Endothelial cell of umbilical vein (primary cell): ENCODE results near the gene OTOS. TPM values are rescaled to one million over a fixed set of nuclear protein-coding genes. Genes with fewer than 3 reads are reported as not detected.

Experiments used
- BruUV-seq: library from RNA; stranded (reverse); fragments of 400-500 nt; replicated peaks from 2 replicates; lab custom pipeline; 2021; lab: Mats Ljungman, UMichigan
- CTCF ChIA-PET: fragments of 300-600, 350-600 bp; sonication (Branson Sonifier 250); formaldehyde crosslinking; loops from one replicate; lab custom pipeline; 2021; ENCODE audit warnings: antibody characterized with exemption, inconsistent platforms; lab: Charles Lee
- POLR2A ChIA-PET: fragments of 300-600, 350-600 bp; sonication (Branson Sonifier 250); formaldehyde crosslinking; loops from one replicate; lab custom pipeline; 2021; ENCODE audit warnings: antibody characterized with exemption, inconsistent platforms; lab: Charles Lee
- DNase-seq: peaks from one replicate; pipeline ENCODE4 v3.0.0-alpha.2; 2011; ENCODE audit warnings: low read depth, low spot score
- FAIRE-seq: peaks from 2 replicates; lab custom pipeline; 2011; peaks lifted over from hg19 to GRCh38; lab: Jason Lieb, UNC
- H2AFZ ChIP-seq: 2 replicates; pipeline ENCODE4 v1.6.0; 2012; ENCODE audit warnings: low read depth, low read length, control low read depth, inconsistent platforms
- H3K27ac ChIP-seq: 2 replicates; pipeline ENCODE4 v1.5.1; 2011; ENCODE audit warnings: low read depth, mild to moderate bottlenecking, control low read depth, low read length, moderate library complexity; ENCODE audit not compliant: insufficient read depth
- H3K27me3 ChIP-seq, 2 experiments: 2 replicates each; pipeline versions ENCODE4 v1.6.0 to v1.6.1; 2011; ENCODE audit warnings: low read length in 2 of 2, mixed read lengths in 1 of 2; ENCODE audit not compliant: control insufficient read depth in 2 of 2, insufficient read depth in 2 of 2
- H3K36me3 ChIP-seq, 2 experiments: 2 replicates in 1 of 2; 3 replicates in 1 of 2; pipeline ENCODE4 v1.5.1; 2011; ENCODE audit warnings: low read length in 2 of 2, mild to moderate bottlenecking in 1 of 2, moderate library complexity in 1 of 2; ENCODE audit not compliant: control insufficient read depth in 2 of 2, insufficient read depth in 2 of 2; ENCODE audit errors: extremely low read depth in 1 of 2
- H3K4me1 ChIP-seq: 3 replicates; pipeline ENCODE4 v1.5.1; 2011; ENCODE audit warnings: mild to moderate bottlenecking, low read length; ENCODE audit not compliant: control insufficient read depth, insufficient read depth; ENCODE audit errors: extremely low read depth
- H3K4me2 ChIP-seq: 2 replicates; pipeline ENCODE4 v1.6.1; 2011; ENCODE audit warnings: low read length, control low read depth, mixed read lengths; ENCODE audit not compliant: insufficient read depth
- H3K4me3 ChIP-seq, 3 experiments: fragments of 200-600 bp in 1 of 3; sonication (generic), shearing (Covaris generic) in 1 of 3; replicated peaks in 1 of 3; 2 replicates each; pipeline ENCODE4 v1.5.1; 2011 to 2016; ENCODE audit warnings: control low read depth in 3 of 3, low read length in 3 of 3, mild to moderate bottlenecking in 2 of 3, inconsistent platforms in 1 of 3, low read depth in 1 of 3, moderate library complexity in 1 of 3; ENCODE audit not compliant: insufficient read depth in 1 of 3
- H3K79me2 ChIP-seq: 2 replicates; pipeline ENCODE4 v1.6.0; 2012; ENCODE audit warnings: low read length, inconsistent platforms; ENCODE audit not compliant: control insufficient read depth, insufficient read depth
- H3K9ac ChIP-seq: replicated peaks from 2 replicates; pipeline ENCODE3; 2011; ENCODE audit warnings: low read length, control low read depth; ENCODE audit not compliant: insufficient read depth; ENCODE audit errors: extremely low read depth
- H3K9me1 ChIP-seq: replicated peaks from 3 replicates; pipeline ENCODE4 v1.6.0; 2011; ENCODE audit warnings: mild to moderate bottlenecking, low read length; ENCODE audit not compliant: control insufficient read depth, insufficient read depth; ENCODE audit errors: extremely low read depth
- H3K9me3 ChIP-seq: replicated peaks from 2 replicates; pipeline ENCODE4 v1.5.1; 2012; ENCODE audit warnings: low read length, inconsistent platforms; ENCODE audit not compliant: control insufficient read depth, insufficient read depth
- H4K20me1 ChIP-seq: replicated peaks from 2 replicates; pipeline ENCODE3; 2011; ENCODE audit warnings: mild to moderate bottlenecking, low read length; ENCODE audit not compliant: control insufficient read depth, insufficient read depth; ENCODE audit errors: extremely low read depth
- GATA2 ChIP-seq: IDR thresholded peaks from 2 replicates; pipeline ENCODE4 v1.7.0; 2011; ENCODE audit warnings: low read depth, mild to moderate bottlenecking, moderate library complexity, mixed read lengths, low read length; ENCODE audit not compliant: insufficient read length, insufficient read depth
- JUN ChIP-seq: IDR thresholded peaks from 2 replicates; pipeline ENCODE4 v1.6.1; 2011; ENCODE audit warnings: borderline replicate concordance, low read depth; ENCODE audit not compliant: insufficient read length, insufficient read depth
- MYC ChIP-seq: IDR thresholded peaks from one replicate; pipeline ENCODE4 v1.6.1; 2011; ENCODE audit warnings: mild to moderate bottlenecking, low read depth, low read length
- POLR2A ChIP-seq: IDR thresholded peaks from 2 replicates; pipeline ENCODE4 v1.6.1; 2012; ENCODE audit warnings: low read depth, mild to moderate bottlenecking, control low read depth, low read length
- POLR2AphosphoS5 ChIP-seq: IDR thresholded peaks from 2 replicates; pipeline ENCODE4 v1.6.1; 2012; ENCODE audit warnings: low read depth, mild to moderate bottlenecking, control low read depth, low read length, moderate library complexity; ENCODE audit not compliant: insufficient read depth
- dilution Hi-C: fragments of 300-500 bp; cut with MboI; formaldehyde crosslinking; loops from one replicate; pipeline ENCODE4 v1.15.0; 2019; ENCODE audit warnings: low sequenced_read_pairs; ENCODE audit not compliant: extremely low pct_ligation_motif_present
- intact Hi-C: fragments of 100-400 bp; cut with micrococcal nuclease; formaldehyde crosslinking; loops from one replicate; pipeline ENCODE4 v1.10.0; 2022
- polyA plus RNA-seq, 4 experiments: library from polyadenylated mRNA; depleted of rRNA in 3 of 4; stranded (reverse) in 3 of 4; unstranded in 1 of 4; fragments of >200 nt; gene quantifications; 2 replicates each; pipeline versions ENCODE4 v1.2.1 to v1.2.3, GENCODE V29; 2011 to 2012; ENCODE audit warnings: missing spikeins in 1 of 4
- total RNA-seq: library from RNA; stranded (reverse); gene quantifications from 2 replicates; pipeline ENCODE4 v1.2.3, GENCODE V29; 2021

Gene OTOS
- total and polyA plus RNA-seq, 2 donors (not counting 3 experiments of a cell fraction or from before 2014, with no cell fraction given) = not detected

GRCh38 chr2:240112914-240113690, 27.4 kb downstream of the OTOS start:
- Histone ChIP-seq H3K9me3 (no peaks in the 10 kb centered on the region), H4K20me1 (no peaks in the 10 kb centered on the region), H2AFZ (no peak overlapping the region), H3K27me3 (no peaks in the 10 kb centered on the region), H3K36me3 (no peaks in the 10 kb centered on the region), H3K4me3 (no peak overlapping the region), H3K9me1 (no peaks in the 10 kb centered on the region), H3K27ac (no peak overlapping the region), H3K9ac (no peak overlapping the region), H3K4me2 (no peak overlapping the region), H3K4me1 (no peaks in the 10 kb centered on the region), H3K79me2 (no peaks in the 10 kb centered on the region)
- intact Hi-C loops (no loop called here), dilution Hi-C loops (no loop called here)
- ChIA-PET CTCF (interaction anchor here (1.2 kb wide), 1 partner anchor 52 kb away, joined by 5 read pairs; no protein-coding TSS in a partner anchor), POLR2A (no interaction called here)
- FAIRE-seq (no peak), DNase-seq (no peak)
- BruUV-seq = no TSS peak
- TF ChIP-seq MYC = no peak
- no peak for TF ChIP-seq POLR2A
- TF ChIP-seq GATA2 = no peak
- no peak for TF ChIP-seq JUN
- no peak for TF ChIP-seq POLR2AphosphoS5

GRCh38 chr2:240111253-240111652, 29.2 kb downstream of the OTOS start:
- FAIRE-seq = no peak
- BruUV-seq = no TSS peak

More at GRCh38 chr2:240111253-240111652, 29.2 kb downstream of the OTOS start:
- H3K9ac ChIP-seq = no peak overlapping the region
- no peak for TF ChIP-seq POLR2A
- no peaks in the 10 kb centered on the region for H3K9me3 ChIP-seq
- ChIA-PET POLR2A (no interaction called here), CTCF (no interaction called here)
- H3K27ac ChIP-seq = no peak overlapping the region
- dilution Hi-C loops (no loop called here), intact Hi-C loops (no loop called here)
- DNase-seq = no peak
- no peaks in the 10 kb centered on the region for H3K79me2 ChIP-seq
- H3K4me2 ChIP-seq = no peak overlapping the region
- no peak overlapping the region for H2AFZ ChIP-seq
- no peaks in the 10 kb centered on the region for H3K4me1 ChIP-seq
- H3K9me1 ChIP-seq = no peaks in the 10 kb centered on the region
- no peaks in the 10 kb centered on the region for H3K27me3 ChIP-seq
- no peaks in the 10 kb centered on the region for H4K20me1 ChIP-seq
- H3K36me3 ChIP-seq = no peaks in the 10 kb centered on the region
- H3K4me3 ChIP-seq = no peak overlapping the region
